DMS153 (cell line): ENCODE measurements around the gene USP13.
"Not testable (repeated sequence)": the region's sequence is repeated elsewhere in the genome, so short reads cannot be mapped to it uniquely, and the experiment has no call there.

Source experiments
- DNase-seq: peaks from one replicate; lab custom pipeline; 2025; lab: John Stamatoyannopoulos, UW

USP13 gene

GRCh38 chr3:179734497-179735281 lies 81.8 kb downstream of the USP13 start:
- DNase-seq = no peak

GRCh38 chr3:179735321-179735720 lies 82.5 kb downstream of the USP13 start:
- no peak for DNase-seq

- no peak for DNase-seq
These were observed 86.2 kb downstream of the USP13 start for GRCh38 chr3:179738998-179739397.

- DNase-seq = no peak
These were observed 87.2 kb downstream of the USP13 start for GRCh38 chr3:179739816-179740594.

- no peak for DNase-seq
These were observed 91.1 kb downstream of the USP13 start for GRCh38 chr3:179743913-179744312.

GRCh38 chr3:179744667-179745066 lies 91.8 kb downstream of the USP13 start:
- no peak for DNase-seq

- no peak for DNase-seq
These were observed 92.2 kb downstream of the USP13 start for GRCh38 chr3:179745079-179745478.

- DNase-seq = no peak
These were observed 92.9 kb downstream of the USP13 start for GRCh38 chr3:179745716-179746115.

- no peak for DNase-seq
These were observed 98.0 kb downstream of the USP13 start for GRCh38 chr3:179750720-179751328.

- no peak for DNase-seq
These were observed 108.1 kb downstream of the USP13 start for GRCh38 chr3:179760944-179761343.

- DNase-seq = no peak
These were observed 112.6 kb downstream of the USP13 start for GRCh38 chr3:179765396-179765795.

GRCh38 chr3:179766416-179767133 lies 113.7 kb downstream of the USP13 start:
- DNase-seq = no peak

- no peak for DNase-seq
These were observed 115.2 kb downstream of the USP13 start for GRCh38 chr3:179768080-179768479.

GRCh38 chr3:179769411-179770247 lies 116.8 kb downstream of the USP13 start:
- no peak for DNase-seq

GRCh38 chr3:179771797-179772196 lies 119.0 kb downstream of the USP13 start:
- no peak for DNase-seq

GRCh38 chr3:179772297-179772696 lies 119.5 kb downstream of the USP13 start:
- DNase-seq = no peak

- DNase-seq = no peak
These were observed 122.7 kb downstream of the USP13 start for GRCh38 chr3:179775416-179776122.

GRCh38 chr3:179782841-179783240 lies 130.0 kb downstream of the USP13 start:
- not testable (repeated sequence) for DNase-seq

- no peak for DNase-seq
These were observed 136.2 kb downstream of the USP13 start for GRCh38 chr3:179788996-179789395.

- no peak for DNase-seq
These were observed 139.0 kb downstream of the USP13 start for GRCh38 chr3:179791793-179792192.

GRCh38 chr3:179794355-179794754 lies 141.5 kb downstream of the USP13 start:
- no peak for DNase-seq
